Measurements from ENCODE around the gene RIIAD1. TPM values are rescaled to one million over a fixed set of nuclear protein-coding genes. Genes with fewer than 3 reads are reported as not detected.

Gene RIIAD1
- total RNA-seq, 2 donors from 2014 or later, result 4.0 TPM; not detected in 1

GRCh38 chr1:151708891-151709290, 12.4 kb upstream of the RIIAD1 start:
- DNase-seq (ENCODE audit: low spot score), result no peak
- intact Hi-C loops (cut with DNase I), result no loop called here

DNA sequence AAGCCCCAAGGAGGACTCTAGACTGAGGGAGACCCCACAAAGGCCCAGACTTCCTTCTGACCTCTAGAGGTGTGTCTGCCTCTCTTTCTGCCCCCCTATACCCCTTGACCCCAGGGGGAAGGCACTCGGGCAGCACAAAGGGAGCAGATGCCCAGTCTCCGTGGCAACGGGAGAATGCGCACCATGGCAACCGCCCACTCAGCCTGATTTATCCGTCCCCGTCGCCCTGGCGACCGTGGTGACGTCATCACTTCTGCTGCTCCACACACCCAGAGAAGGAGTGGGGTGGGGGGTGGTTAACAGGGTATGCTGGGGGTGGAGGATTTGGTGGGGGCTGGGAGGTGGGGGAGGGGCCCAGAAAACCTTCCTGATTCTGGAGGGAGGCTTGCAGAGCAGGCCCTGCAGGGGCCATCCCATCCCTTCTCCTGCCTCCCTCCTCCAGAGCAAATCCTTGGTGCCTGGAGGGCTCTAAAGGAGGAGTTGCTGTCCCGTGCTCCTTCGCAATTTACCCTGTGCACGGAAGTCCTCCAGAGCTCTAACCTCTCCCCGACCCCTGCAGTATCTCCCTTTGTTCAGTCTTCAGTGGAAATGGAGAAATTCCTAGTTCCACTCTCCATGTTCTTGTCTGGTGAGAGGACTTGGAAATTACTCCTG, 11.0 kb upstream of the RIIAD1 start:
- DNase-seq (ENCODE audit: low spot score), result no peak

GRCh38 chr1:151711044-151711800, 10.1 kb upstream of the RIIAD1 start:
- DNase-seq (ENCODE audit: low spot score), result no peak
- intact Hi-C loops (cut with DNase I), result no loop called here

More for the DNA sequence above, 11.0 kb upstream of the RIIAD1 start:
- intact Hi-C loops (cut with DNase I), result no loop called here

DNA sequence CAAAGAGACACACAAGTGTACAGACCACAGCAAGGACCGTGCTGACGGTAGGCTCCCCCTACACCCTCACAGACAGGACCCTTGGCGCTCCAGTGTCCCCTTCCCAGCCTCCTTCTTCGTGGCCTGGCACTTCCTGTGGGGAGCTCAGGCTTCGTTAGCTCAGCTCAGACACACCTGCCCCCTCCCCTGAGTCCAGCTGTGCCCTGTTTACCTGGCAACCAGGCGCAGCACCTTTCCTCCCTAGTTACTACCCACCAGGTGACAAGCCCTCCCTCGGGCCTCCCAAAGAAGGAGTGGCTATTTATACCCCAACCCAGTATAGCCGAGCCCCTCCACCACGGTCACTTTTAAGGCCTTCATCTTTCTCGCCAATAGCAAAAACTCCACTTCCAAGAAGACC, 9.4 kb upstream of the RIIAD1 start:
- intact Hi-C loops (cut with DNase I), result no loop called here
- no peak for DNase-seq (ENCODE audit: low spot score)

DNA sequence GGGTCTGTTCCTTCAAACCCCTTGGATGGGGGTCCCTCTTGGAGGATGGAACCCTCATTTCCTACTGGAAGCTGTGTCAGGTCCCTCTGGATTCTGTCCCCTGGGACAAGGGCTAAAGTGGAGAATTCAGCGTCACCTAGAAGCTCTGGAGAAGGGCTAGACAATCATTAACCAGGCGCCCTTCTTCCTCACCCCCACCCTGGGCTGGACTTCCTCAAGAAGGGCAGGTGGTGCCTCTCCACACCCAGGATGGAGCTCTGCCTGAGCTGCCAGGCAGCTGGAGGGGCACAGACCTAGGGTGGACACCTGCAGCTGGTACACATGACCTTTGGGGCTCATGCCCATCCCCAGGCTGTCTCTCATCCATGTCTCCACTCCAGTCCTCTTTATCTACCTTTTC, 8.3 kb upstream of the RIIAD1 start:
- intact Hi-C loops (cut with DNase I), result no loop called here
- DNase-seq (ENCODE audit: low spot score), result no peak

GRCh38 chr1:151713874-151714273, 7.4 kb upstream of the RIIAD1 start:
- DNase-seq (ENCODE audit: low spot score), result no peak
- intact Hi-C loops (cut with DNase I), result no loop called here

- intact Hi-C loops (cut with DNase I), result no loop called here
- DNase-seq (ENCODE audit: low spot score), result no peak
Observed at GRCh38 chr1:151714820-151715725, 6.2 kb upstream of the RIIAD1 start.

DNA sequence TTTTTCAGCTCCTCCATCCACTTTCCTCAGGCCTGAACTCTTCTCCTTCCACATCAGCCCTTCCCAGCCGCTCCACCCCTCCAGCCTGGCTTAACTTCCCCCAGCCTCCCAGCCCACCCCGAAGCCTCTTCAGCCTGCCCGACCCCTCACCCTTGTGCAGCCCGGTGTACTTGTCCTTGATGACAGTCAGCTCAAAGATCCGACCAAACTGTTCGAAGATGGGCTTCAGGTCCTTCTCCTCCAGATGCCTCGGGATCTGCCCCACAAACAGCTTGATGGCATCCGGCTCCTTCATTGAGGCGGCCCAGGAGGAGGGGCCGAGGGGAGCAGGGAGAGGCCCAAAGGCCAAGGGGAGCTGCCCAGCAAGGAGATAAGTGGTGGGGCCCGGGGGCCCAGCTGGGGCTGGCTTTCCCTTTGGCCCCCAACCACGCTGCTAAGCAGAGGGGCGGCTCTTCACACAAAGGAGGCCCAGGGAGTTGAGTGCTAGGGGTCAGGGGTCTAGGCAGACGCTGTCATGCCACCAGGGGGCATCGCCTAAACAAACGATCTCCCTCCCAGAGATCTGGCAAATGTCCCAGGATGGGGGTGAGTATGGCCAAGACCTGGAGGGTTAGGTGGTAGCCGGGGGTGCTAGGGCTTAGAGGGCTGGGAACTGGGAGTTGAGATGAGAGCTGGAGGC, 5.5 kb upstream of the RIIAD1 start:
- intact Hi-C loops (cut with DNase I), result no loop called here
- DNase-seq (ENCODE audit: low spot score), result no peak

DNA sequence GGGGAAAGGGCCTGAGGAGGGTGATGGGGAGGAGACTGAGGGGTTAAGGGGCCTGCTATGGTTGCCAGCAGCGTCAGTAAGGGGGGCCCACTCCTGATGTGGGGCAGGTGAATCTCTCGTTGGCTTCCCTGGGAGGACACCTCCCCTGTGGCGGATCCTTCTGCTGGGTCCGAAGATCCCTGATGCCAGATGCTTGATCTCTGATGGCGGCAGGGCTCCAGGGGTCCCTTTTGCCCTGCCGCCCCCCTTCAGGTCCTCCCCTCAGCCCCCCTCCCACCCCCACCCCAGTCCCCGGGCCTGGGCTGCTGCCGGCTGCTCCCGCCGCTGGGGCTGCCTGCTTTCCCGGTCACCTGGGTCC, 4.9 kb upstream of the RIIAD1 start:
- intact Hi-C loops (cut with DNase I), result no loop called here
- DNase-seq (ENCODE audit: low spot score), result no peak

DNA sequence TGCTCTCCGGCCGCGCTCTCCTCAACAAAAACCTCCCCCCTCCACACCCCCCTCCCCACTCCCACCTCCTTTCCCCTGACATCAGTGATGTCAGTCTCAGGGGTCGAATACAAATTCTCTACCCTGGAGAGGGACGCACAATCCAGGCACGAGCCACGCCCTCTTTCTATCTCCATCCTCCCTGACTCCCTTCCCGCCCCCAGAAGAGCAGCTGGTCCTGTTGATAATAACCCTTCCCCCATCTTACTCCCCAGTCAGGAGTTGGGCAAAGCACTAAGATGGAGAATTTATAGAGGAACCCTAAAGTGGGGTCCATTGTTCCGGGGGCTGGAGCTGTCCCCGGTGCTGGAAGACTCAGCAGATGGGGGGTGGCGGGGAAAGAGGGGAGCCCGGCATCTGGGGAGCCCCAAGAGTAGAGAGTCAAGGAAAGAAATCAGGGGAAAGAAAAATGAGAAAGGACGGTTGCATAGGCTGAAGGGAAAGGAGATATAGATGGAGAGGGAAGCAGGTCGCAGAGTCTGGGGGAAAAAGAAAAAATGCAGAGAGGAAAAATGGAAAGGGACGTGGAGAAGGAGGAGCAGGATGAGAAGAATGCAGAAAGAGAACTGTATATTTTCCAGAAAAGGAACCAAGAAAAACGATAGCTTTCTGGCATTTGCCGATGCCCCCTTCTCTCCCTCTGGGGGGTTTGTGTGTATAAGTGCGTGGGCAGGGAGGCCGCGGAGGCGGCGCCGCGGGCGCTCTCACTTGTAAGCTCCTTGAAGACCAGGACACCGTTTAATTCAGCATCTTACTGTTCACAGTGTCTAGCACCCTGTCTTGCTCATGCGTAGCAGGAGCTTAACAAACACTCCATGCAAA, 4.3 kb upstream of the RIIAD1 start, which contains the start of gene CELF3:
CELF3 (minus strand) TSS at position 33 of the 861 bp plus-strand sequence. CDS start 783 bp downstream, outside the sequence.
- intact Hi-C loops (cut with DNase I), result no loop called here
- no peak for DNase-seq (ENCODE audit: low spot score)

GRCh38 chr1:151718011-151718431, 3.3 kb upstream of the RIIAD1 start:
- intact Hi-C loops (cut with DNase I), result no loop called here
- no peak for DNase-seq (ENCODE audit: low spot score)

DNA sequence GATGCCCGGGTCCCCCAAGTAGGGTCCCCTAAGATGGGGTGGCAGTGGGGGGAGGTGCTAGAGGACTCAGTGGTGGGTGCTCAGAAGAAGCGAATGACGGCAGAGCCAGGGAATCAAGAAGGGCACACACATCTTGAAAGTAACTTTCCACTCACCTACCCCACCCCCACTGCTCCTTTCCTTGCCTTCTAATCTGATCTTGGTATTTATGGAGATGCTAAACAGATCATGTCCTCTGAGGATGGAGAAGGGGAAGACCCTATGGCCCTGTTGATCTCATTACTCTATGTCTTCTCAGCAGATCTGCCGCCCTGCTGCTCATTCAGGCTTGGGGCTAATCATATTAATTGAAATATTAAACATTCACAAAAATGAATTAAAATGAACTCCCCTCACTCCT, 2.7 kb upstream of the RIIAD1 start:
- intact Hi-C loops (cut with DNase I), result no loop called here
- DNase-seq (ENCODE audit: low spot score), result no peak

- intact Hi-C loops (cut with DNase I), result no loop called here
- DNase-seq (ENCODE audit: low spot score), result no peak
Observed at GRCh38 chr1:151720125-151720524, 1.2 kb upstream of the RIIAD1 start.

DNA sequence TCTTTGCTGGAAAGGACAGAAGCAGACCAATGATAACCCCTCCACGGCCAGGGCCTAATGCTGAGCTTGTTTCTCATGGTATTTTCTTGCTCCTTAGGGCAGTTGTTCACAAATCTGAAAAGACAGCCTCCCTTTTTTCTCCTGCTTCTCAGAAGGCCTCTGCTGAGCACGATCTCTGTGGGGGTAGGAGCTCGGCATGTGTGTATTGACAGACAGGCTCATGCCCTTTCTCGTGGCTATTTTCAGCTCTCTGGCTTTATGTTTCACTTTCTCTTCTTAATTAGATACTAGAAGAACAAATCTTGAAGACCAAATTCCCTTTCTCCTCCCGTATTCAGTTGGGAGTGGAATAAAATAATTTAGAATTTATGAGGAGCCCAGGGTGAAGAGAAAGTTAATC, 768 bp upstream of the RIIAD1 start:
- intact Hi-C loops (cut with DNase I), result no loop called here
- no peak for DNase-seq (ENCODE audit: low spot score)

DNA sequence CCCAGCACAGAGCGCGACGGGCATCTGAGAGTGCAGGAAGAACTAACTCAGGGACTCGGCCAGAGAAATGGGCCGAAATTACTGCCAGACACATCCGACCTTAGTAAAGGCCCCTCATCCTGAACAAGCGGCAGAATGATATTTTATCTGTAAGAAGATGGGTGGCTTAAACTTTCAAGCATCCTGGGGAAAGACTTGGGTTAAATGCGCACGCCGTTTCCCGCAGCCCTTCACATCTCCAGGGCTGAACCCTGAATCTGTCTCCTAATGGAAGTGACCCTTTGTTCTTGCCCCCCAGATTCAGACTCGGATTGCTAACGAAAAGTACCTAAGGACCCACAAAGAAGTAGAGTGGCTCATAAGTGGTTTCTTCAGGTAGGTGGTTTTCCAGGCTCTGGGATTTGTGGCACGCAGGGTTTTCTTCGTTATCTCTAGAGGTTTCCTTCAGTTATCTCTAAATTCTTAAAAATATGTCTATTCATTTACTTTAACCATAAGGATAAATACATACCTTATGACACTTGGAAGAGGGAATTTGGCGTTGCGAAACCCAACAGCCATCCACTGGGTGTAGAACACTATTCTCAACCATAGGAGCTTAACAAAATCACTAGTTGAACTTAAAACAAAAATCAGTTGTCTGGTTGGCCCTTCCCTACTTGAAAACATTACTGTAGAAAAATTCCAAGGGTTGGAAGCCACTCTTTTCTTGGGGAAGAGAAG, 627 bp downstream of the RIIAD1 start:
- intact Hi-C loops (cut with DNase I), result no loop called here
- no peak for DNase-seq (ENCODE audit: low spot score)

DNA sequence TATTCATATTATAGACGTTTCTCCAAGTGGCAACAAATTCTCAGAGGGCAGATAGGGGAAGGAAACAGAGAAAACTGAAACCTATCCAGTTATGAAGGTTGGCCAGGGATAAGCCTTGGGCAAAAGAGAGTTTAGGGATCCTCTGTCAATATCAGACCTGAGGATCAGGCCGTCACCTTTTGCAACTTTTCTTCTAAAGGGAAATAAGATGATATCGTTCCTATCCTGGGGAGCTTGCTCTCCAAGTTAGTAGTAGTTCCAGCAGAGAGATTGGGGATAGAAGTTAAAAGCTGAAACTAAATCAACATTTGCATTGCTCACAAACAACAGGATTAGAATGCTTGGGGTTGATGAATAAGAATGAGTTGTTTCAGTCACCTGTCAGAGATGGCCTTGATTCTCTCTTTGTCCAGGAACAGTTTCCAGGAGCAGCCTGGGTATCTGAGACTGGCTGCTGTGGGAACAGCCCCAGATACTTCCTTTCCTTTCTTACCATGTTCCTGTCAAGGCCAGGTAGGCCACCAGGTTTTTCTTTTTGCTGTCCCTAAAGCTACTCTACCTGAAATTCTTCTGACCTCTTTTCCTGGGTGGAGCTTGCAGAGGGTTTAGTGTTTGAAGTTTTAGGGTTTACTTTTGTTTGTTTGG, 2.5 kb downstream of the RIIAD1 start:
- intact Hi-C loops (cut with DNase I), result no loop called here
- no peak for DNase-seq (ENCODE audit: low spot score)

All from posterior vena cava (tissue), 2 donors.